ENCODE results near the gene DEXI.
"Not testable (repeated sequence)": the region's sequence is repeated elsewhere in the genome, so short reads cannot be mapped to it uniquely, and the experiment has no call there.

Gene DEXI

DNA sequence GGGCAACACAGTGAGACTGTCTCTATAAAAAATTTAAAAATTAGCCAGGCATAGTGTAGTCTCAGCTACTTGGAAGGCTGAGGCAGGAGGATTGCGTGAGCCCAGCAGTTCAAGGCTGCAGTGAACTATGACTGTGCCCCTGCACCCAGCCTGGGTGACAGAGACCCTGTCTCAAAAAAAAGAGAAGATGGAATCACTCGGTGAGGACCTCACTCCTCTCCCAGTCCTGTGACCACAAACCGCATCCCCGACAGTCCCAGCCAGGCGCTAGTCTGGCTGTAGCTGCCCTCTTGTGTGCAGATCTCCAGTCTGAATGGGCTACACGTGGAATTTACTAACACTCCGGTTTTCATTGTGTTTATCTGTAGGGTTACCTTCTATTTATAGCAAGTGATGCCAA is 11.1 kb downstream of the DEXI start:
- Histone ChIP-seq H3K14ac (ENCODE audit: low read length) (no peak overlapping the region), H4K8ac (ENCODE audit: low read depth, low read length) (no peak overlapping the region), H4K12ac (ENCODE audit: low read depth, low read length) (no peak overlapping the region), H2AK5ac (ENCODE audit: low read length) (no peak overlapping the region), H3K27me3 (ENCODE audit: insufficient read depth, low read length) (no peaks in the 10 kb centered on the region), H3K4ac (ENCODE audit: low read depth, low read length) (no peak overlapping the region), H3K23ac (ENCODE audit: low read length) (no peak overlapping the region), H3K79me2 (ENCODE audit: control insufficient read depth, insufficient read depth, low read length, poor library complexity) (no peaks in the 10 kb centered on the region), H2BK120ac (ENCODE audit: insufficient read depth, low read length, poor library complexity) (no peak overlapping the region), H2BK5ac (ENCODE audit: low read depth, low read length, poor library complexity) (no peak overlapping the region), H3K4me2 (ENCODE audit: low read length) (no peak overlapping the region), H3K4me1 (ENCODE audit: control insufficient read depth in 1 of 2, insufficient read depth in 2 of 2, low read length in 2 of 2) (peaks cover 17 to 21% of the 10 kb centered on the region in 2 experiments), H3K18ac (ENCODE audit: low read length) (no peak overlapping the region), H3K4me3 (ENCODE audit: low read depth, low read length) (no peak overlapping the region), H2AFZ (ENCODE audit: insufficient read depth, low read length, poor library complexity) (no peak overlapping the region), H3K79me1 (ENCODE audit: low read length) (peaks cover 10% of the 10 kb centered on the region), H4K91ac (ENCODE audit: low read depth, low read length) (no peak overlapping the region), H2BK12ac (ENCODE audit: low read length) (no peak overlapping the region), H3K27ac (ENCODE audit: low read depth, low read length) (no peak overlapping the region), H3K9ac (ENCODE audit: low read length) (no peak overlapping the region), H3K36me3 (ENCODE audit: control insufficient read depth in 1 of 2, insufficient read depth in 2 of 2, low read length in 2 of 2) (peaks cover 28 to 34% of the 10 kb centered on the region in 2 experiments), H3K9me3 (ENCODE audit: insufficient read depth, low read depth, low read length) (peaks cover 2% of the 10 kb centered on the region)
- no CpG with 5 or more reads among the region's 7 CpGs for WGBS (ENCODE audit: extremely low coverage, insufficient coverage, insufficient read length)
- no peak for DNase-seq

DNA sequence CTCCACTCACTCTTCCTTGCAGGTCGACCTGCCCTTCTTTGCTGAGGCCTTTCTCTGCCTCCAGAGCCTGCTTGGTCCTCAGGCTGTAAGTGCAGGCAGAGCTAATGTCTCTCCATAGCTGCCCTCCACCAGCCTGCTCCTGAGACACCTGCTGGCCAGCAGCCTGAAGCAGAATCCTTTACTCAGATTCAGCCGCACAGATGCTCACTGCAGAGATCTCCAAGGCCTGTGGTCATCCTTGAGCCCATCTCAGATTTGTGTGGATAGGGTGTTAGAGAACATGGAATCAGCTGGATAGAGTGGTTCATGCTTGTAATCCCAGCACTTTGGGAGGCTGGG is 11.5 kb downstream of the DEXI start:
- Histone ChIP-seq H3K79me1 (ENCODE audit: low read length) (peaks cover 10% of the 10 kb centered on the region), H3K9ac (ENCODE audit: low read length) (no peak overlapping the region), H3K36me3 (ENCODE audit: control insufficient read depth in 1 of 2, insufficient read depth in 2 of 2, low read length in 2 of 2) (peaks cover 32 to 38% of the 10 kb centered on the region in 2 experiments), H3K4me3 (ENCODE audit: low read depth, low read length) (no peak overlapping the region), H3K14ac (ENCODE audit: low read length) (no peak overlapping the region), H2BK5ac (ENCODE audit: low read depth, low read length, poor library complexity) (no peak overlapping the region), H3K4ac (ENCODE audit: low read depth, low read length) (no peak overlapping the region), H3K9me3 (ENCODE audit: insufficient read depth, low read depth, low read length) (peaks cover 2% of the 10 kb centered on the region), H2AFZ (ENCODE audit: insufficient read depth, low read length, poor library complexity) (no peak overlapping the region), H3K27ac (ENCODE audit: low read depth, low read length) (no peak overlapping the region), H4K91ac (ENCODE audit: low read depth, low read length) (no peak overlapping the region), H4K12ac (ENCODE audit: low read depth, low read length) (no peak overlapping the region), H3K27me3 (ENCODE audit: insufficient read depth, low read length) (no peaks in the 10 kb centered on the region), H3K18ac (ENCODE audit: low read length) (no peak overlapping the region), H3K23ac (ENCODE audit: low read length) (no peak overlapping the region), H3K79me2 (ENCODE audit: control insufficient read depth, insufficient read depth, low read length, poor library complexity) (no peaks in the 10 kb centered on the region), H2BK12ac (ENCODE audit: low read length) (no peak overlapping the region), H3K4me2 (ENCODE audit: low read length) (no peak overlapping the region), H4K8ac (ENCODE audit: low read depth, low read length) (no peak overlapping the region), H3K4me1 (ENCODE audit: control insufficient read depth in 1 of 2, insufficient read depth in 2 of 2, low read length in 2 of 2) (peaks cover 17 to 21% of the 10 kb centered on the region in 2 experiments), H2AK5ac (ENCODE audit: low read length) (no peak overlapping the region), H2BK120ac (ENCODE audit: insufficient read depth, low read length, poor library complexity) (no peak overlapping the region)
- WGBS (ENCODE audit: extremely low coverage, insufficient coverage, insufficient read length), result no CpG with 5 or more reads among the region's 2 CpGs
- DNase-seq, result no peak

DNA sequence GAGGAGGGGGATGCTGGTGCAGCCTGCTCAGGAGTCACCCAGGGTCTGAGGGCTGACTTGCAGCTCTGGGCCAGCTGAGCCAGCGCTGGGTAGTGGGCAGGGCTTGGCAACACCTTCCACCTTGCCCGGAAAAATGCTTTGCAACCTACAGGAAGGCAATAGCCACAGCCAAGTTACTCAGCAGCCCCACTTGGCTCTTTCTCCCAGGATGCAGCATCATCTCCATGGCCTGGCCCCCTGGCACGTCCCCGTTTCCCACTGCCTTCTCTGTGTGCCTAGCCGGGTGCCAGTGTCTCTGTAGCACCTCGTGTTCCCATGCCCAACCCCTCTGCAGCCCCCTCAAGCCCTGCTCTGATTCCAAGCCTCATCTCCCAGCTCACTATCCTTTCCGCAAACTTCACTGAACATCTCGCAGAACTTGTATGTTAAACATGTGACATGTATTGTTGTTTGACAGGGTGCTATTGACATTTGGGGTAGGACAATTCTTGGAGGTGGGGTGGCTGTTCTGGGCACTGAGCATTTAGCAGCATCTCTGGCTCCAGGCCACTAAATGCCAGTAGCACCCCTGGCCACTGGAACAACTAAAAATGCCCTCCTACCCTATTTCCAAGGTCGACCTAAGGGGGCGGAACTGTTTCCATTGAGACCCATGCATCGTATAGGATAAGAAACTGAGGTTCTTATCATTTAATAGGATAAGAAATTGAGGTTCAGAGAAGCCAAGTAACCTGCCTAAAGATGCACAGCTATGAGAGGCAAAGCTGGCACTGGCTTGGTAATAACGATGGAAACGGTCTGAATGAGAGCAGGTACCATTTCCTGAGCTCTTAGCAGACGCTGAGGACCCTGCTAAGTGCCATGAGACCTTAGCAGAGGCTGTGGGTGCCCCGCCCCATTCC is 12.2 kb downstream of the DEXI start:
- Histone ChIP-seq H3K27me3 (ENCODE audit: insufficient read depth, low read length) (no peaks in the 10 kb centered on the region), H3K9ac (ENCODE audit: low read length) (no peak overlapping the region), H4K12ac (ENCODE audit: low read depth, low read length) (no peak overlapping the region), H3K79me2 (ENCODE audit: control insufficient read depth, insufficient read depth, low read length, poor library complexity) (no peaks in the 10 kb centered on the region), H2BK5ac (ENCODE audit: low read depth, low read length, poor library complexity) (no peak overlapping the region), H4K91ac (ENCODE audit: low read depth, low read length) (no peak overlapping the region), H3K79me1 (ENCODE audit: low read length) (peaks cover 10% of the 10 kb centered on the region), H4K8ac (ENCODE audit: low read depth, low read length) (no peak overlapping the region), H3K14ac (ENCODE audit: low read length) (no peak overlapping the region), H2AK5ac (ENCODE audit: low read length) (no peak overlapping the region), H3K4me3 (ENCODE audit: low read depth, low read length) (no peak overlapping the region), H3K36me3 (ENCODE audit: control insufficient read depth in 1 of 2, insufficient read depth in 2 of 2, low read length in 2 of 2) (peaks cover 34 to 42% of the 10 kb centered on the region in 2 experiments), H3K27ac (ENCODE audit: low read depth, low read length) (no peak overlapping the region), H3K4ac (ENCODE audit: low read depth, low read length) (no peak overlapping the region), H3K9me3 (ENCODE audit: insufficient read depth, low read depth, low read length) (peaks cover 3% of the 10 kb centered on the region), H2AFZ (ENCODE audit: insufficient read depth, low read length, poor library complexity) (no peak overlapping the region), H2BK120ac (ENCODE audit: insufficient read depth, low read length, poor library complexity) (no peak overlapping the region), H3K4me2 (ENCODE audit: low read length) (no peak overlapping the region), H2BK12ac (ENCODE audit: low read length) (no peak overlapping the region), H3K18ac (ENCODE audit: low read length) (no peak overlapping the region), H3K23ac (ENCODE audit: low read length) (no peak overlapping the region), H3K4me1 (ENCODE audit: control insufficient read depth in 1 of 2, insufficient read depth in 2 of 2, low read length in 2 of 2) (peaks cover 17 to 21% of the 10 kb centered on the region in 2 experiments)
- DNase-seq, result no peak
- no CpG with 5 or more reads among the region's 15 CpGs for WGBS (ENCODE audit: extremely low coverage, insufficient coverage, insufficient read length)

DNA sequence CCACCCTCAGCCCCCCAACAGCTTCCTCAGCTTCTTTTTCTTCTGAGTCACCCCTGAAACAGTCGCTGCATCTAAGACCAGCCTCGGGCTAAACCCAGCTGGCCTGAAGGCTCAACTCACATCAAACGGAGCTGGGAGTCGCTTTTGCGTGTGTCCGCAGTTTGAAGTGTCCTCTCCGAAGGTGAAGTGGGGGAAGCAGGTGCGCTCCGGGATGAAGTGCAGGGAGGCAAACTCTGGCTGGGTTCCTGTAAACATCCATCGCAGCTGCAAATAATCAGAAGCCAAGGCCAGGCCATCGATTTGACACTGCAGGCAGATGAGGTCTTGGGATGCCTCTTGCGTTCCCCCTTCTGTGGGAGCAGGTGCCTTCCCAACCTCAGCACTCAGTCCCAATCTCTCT is 13.2 kb downstream of the DEXI start:
- H3K18ac ChIP-seq (ENCODE audit: low read length); H4K91ac ChIP-seq (ENCODE audit: low read depth, low read length); H3K79me1 ChIP-seq (ENCODE audit: low read length); H3K27ac ChIP-seq (ENCODE audit: low read depth, low read length); H3K9ac ChIP-seq (ENCODE audit: low read length); H3K4ac ChIP-seq (ENCODE audit: low read depth, low read length); H2BK5ac ChIP-seq (ENCODE audit: low read depth, low read length, poor library complexity); H3K4me2 ChIP-seq (ENCODE audit: low read length); H2AFZ ChIP-seq (ENCODE audit: insufficient read depth, low read length, poor library complexity); H2BK12ac ChIP-seq (ENCODE audit: low read length); H2BK120ac ChIP-seq (ENCODE audit: insufficient read depth, low read length, poor library complexity); H4K12ac ChIP-seq (ENCODE audit: low read depth, low read length); H3K27me3 ChIP-seq (ENCODE audit: insufficient read depth, low read length); H4K8ac ChIP-seq (ENCODE audit: low read depth, low read length); H3K4me3 ChIP-seq (ENCODE audit: low read depth, low read length); DNase-seq; H3K23ac ChIP-seq (ENCODE audit: low read length); H3K9me3 ChIP-seq (ENCODE audit: insufficient read depth, low read depth, low read length); H2AK5ac ChIP-seq (ENCODE audit: low read length); H3K79me2 ChIP-seq (ENCODE audit: control insufficient read depth, insufficient read depth, low read length, poor library complexity); H3K14ac ChIP-seq (ENCODE audit: low read length): not testable (repeated sequence)
- peaks cover 12 to 15% of the 10 kb centered on the region in 2 experiments for H3K4me1 ChIP-seq (ENCODE audit: control insufficient read depth in 1 of 2, insufficient read depth in 2 of 2, low read length in 2 of 2)
- H3K36me3 ChIP-seq (ENCODE audit: control insufficient read depth in 1 of 2, insufficient read depth in 2 of 2, low read length in 2 of 2), result peaks cover 36 to 47% of the 10 kb centered on the region in 2 experiments
- WGBS (ENCODE audit: extremely low coverage, insufficient coverage, insufficient read length), result no CpG with 5 or more reads among the region's 12 CpGs

Data from trophoblast cell (in vitro differentiated cells and primary cell).